ENCODE data around the gene TPSB2. TPM values are rescaled to one million over a fixed set of nuclear protein-coding genes. Genes with fewer than 3 reads are reported as not detected.
"Not testable (repeated sequence)": the region's sequence is repeated elsewhere in the genome, so short reads cannot be mapped to it uniquely, and the experiment has no call there.

TPSB2 gene
- total and polyA plus RNA-seq, 5 donors from 2014 or later: not detected

- ATAC-seq (ENCODE audit: low read depth in 2 of 2): no peak
- peaks cover 0 to 3% (median 0%) of the 10 kb centered on the region in 7 donors for H3K9me3 Mint-ChIP-seq
- no peak overlapping the region for H3K27ac Mint-ChIP-seq
- H3K36me3 Mint-ChIP-seq: no peaks in the 10 kb centered on the region
- Histone ChIP-seq H3K9me3 (ENCODE audit: control insufficient read depth in 2 of 2, low read length in 2 of 2) (no peaks in the 10 kb centered on the region), H3K4me1 (ENCODE audit: control insufficient read depth, insufficient read depth, low read length, poor library complexity, severe bottlenecking) (peaks cover 8% of the 10 kb centered on the region), H3K36me3 (ENCODE audit: control insufficient read depth, insufficient read depth, low read length) (no peaks in the 10 kb centered on the region), H3K4me3 (ENCODE audit: low read depth, low read length) (no peak overlapping the region), H3K27me3 (ENCODE audit: control insufficient read depth, insufficient read depth, low read length) (no peaks in the 10 kb centered on the region), H3K27ac (ENCODE audit: insufficient read depth, low read length, poor library complexity, severe bottlenecking) (no peak overlapping the region)
- no peak for DNase-seq
- peaks cover 0 to 7% (median 1%) of the 10 kb centered on the region in 4 donors for H3K4me1 Mint-ChIP-seq
- no peak overlapping the region for H3K4me3 Mint-ChIP-seq
- peaks cover 10% of the 10 kb centered on the region for H3K27me3 Mint-ChIP-seq
These were observed 29.7 kb upstream of the TPSB2 start for GRCh38 chr16:1259760-1260068.

GRCh38 chr16:1258906-1259759 is 29.1 kb upstream of the TPSB2 start:
- H3K36me3 ChIP-seq (ENCODE audit: control insufficient read depth, insufficient read depth, low read length): no peaks in the 10 kb centered on the region
- Mint-ChIP-seq H3K27ac (peak overlapping the region in 1 of 3 donors; percentile 20), H3K36me3 (no peaks in the 10 kb centered on the region), H3K27me3 (peaks cover 10% of the 10 kb centered on the region), H3K9me3 (peaks cover 0 to under 1% (median 0%) of the 10 kb centered on the region in 7 donors), H3K4me1 (peaks cover 0 to 7% (median 1%) of the 10 kb centered on the region in 4 donors), H3K4me3 (peak overlapping the region in 3 of 4 donors; percentile 31 to 73 (median 53))
- H3K4me3 ChIP-seq (ENCODE audit: low read depth, low read length): no peak overlapping the region
- peaks cover 8% of the 10 kb centered on the region for H3K4me1 ChIP-seq (ENCODE audit: control insufficient read depth, insufficient read depth, low read length, poor library complexity, severe bottlenecking)
- no peaks in the 10 kb centered on the region for H3K9me3 ChIP-seq (ENCODE audit: control insufficient read depth in 2 of 2, low read length in 2 of 2)
- DNase-seq (peak in 1 of 3 donors; percentile 12), ATAC-seq (ENCODE audit: low read depth in 2 of 2) (no peak)
- no peak overlapping the region for H3K27ac ChIP-seq (ENCODE audit: insufficient read depth, low read length, poor library complexity, severe bottlenecking)
- H3K27me3 ChIP-seq (ENCODE audit: control insufficient read depth, insufficient read depth, low read length): no peaks in the 10 kb centered on the region

- Histone ChIP-seq H3K36me3 (ENCODE audit: control insufficient read depth, insufficient read depth, low read length) (no peaks in the 10 kb centered on the region), H3K4me3 (ENCODE audit: low read depth, low read length) (no peak overlapping the region), H3K9me3 (ENCODE audit: control insufficient read depth in 2 of 2, low read length in 2 of 2) (no peaks in the 10 kb centered on the region), H3K27me3 (ENCODE audit: control insufficient read depth, insufficient read depth, low read length) (no peaks in the 10 kb centered on the region), H3K4me1 (ENCODE audit: control insufficient read depth, insufficient read depth, low read length, poor library complexity, severe bottlenecking) (peaks cover 8% of the 10 kb centered on the region), H3K27ac (ENCODE audit: insufficient read depth, low read length, poor library complexity, severe bottlenecking) (no peak overlapping the region)
- Mint-ChIP-seq H3K4me3 (no peak overlapping the region), H3K27ac (peak overlapping the region in 1 of 3 donors; percentile 43), H3K4me1 (peaks cover 0 to 7% (median 1%) of the 10 kb centered on the region in 4 donors), H3K9me3 (no peaks in the 10 kb centered on the region), H3K36me3 (no peaks in the 10 kb centered on the region), H3K27me3 (peaks cover 10% of the 10 kb centered on the region)
- no peak for DNase-seq
- no peak for ATAC-seq (ENCODE audit: low read depth in 2 of 2)
These were observed 28.2 kb upstream of the TPSB2 start for GRCh38 chr16:1258225-1258600.

GRCh38 chr16:1257561-1258224 is 27.7 kb upstream of the TPSB2 start:
- H3K4me1 ChIP-seq (ENCODE audit: control insufficient read depth, insufficient read depth, low read length, poor library complexity, severe bottlenecking): peaks cover 8% of the 10 kb centered on the region
- H3K4me3 ChIP-seq (ENCODE audit: low read depth, low read length): no peak overlapping the region
- Mint-ChIP-seq H3K27me3 (peaks cover 10% of the 10 kb centered on the region), H3K36me3 (no peaks in the 10 kb centered on the region), H3K4me1 (peaks cover 0 to 7% (median 1%) of the 10 kb centered on the region in 4 donors), H3K9me3 (no peaks in the 10 kb centered on the region), H3K4me3 (no peak overlapping the region), H3K27ac (no peak overlapping the region)
- no peaks in the 10 kb centered on the region for H3K27me3 ChIP-seq (ENCODE audit: control insufficient read depth, insufficient read depth, low read length)
- no peaks in the 10 kb centered on the region for H3K9me3 ChIP-seq (ENCODE audit: control insufficient read depth in 2 of 2, low read length in 2 of 2)
- H3K27ac ChIP-seq (ENCODE audit: insufficient read depth, low read length, poor library complexity, severe bottlenecking): no peak overlapping the region
- DNase-seq (no peak), ATAC-seq (ENCODE audit: low read depth in 2 of 2) (no peak)
- H3K36me3 ChIP-seq (ENCODE audit: control insufficient read depth, insufficient read depth, low read length): no peaks in the 10 kb centered on the region

- Histone ChIP-seq H3K36me3 (ENCODE audit: control insufficient read depth, insufficient read depth, low read length) (no peaks in the 10 kb centered on the region), H3K9me3 (ENCODE audit: control insufficient read depth in 2 of 2, low read length in 2 of 2) (no peaks in the 10 kb centered on the region), H3K27me3 (ENCODE audit: control insufficient read depth, insufficient read depth, low read length) (no peaks in the 10 kb centered on the region), H3K4me1 (ENCODE audit: control insufficient read depth, insufficient read depth, low read length, poor library complexity, severe bottlenecking) (peaks cover 8% of the 10 kb centered on the region), H3K4me3 (ENCODE audit: low read depth, low read length) (no peak overlapping the region), H3K27ac (ENCODE audit: insufficient read depth, low read length, poor library complexity, severe bottlenecking) (no peak overlapping the region)
- DNase-seq: no peak
- Mint-ChIP-seq H3K27me3 (peaks cover 10% of the 10 kb centered on the region), H3K4me3 (no peak overlapping the region), H3K36me3 (no peaks in the 10 kb centered on the region), H3K4me1 (peaks cover 0 to 7% (median 1%) of the 10 kb centered on the region in 4 donors), H3K9me3 (no peaks in the 10 kb centered on the region), H3K27ac (no peak overlapping the region)
- ATAC-seq (ENCODE audit: low read depth in 2 of 2): no peak
These were observed 26.9 kb upstream of the TPSB2 start for GRCh38 chr16:1256874-1257322.

GRCh38 chr16:1256296-1256873 is 26.4 kb upstream of the TPSB2 start:
- not testable (repeated sequence) for H3K4me3 ChIP-seq (ENCODE audit: low read depth, low read length); DNase-seq; H3K27ac Mint-ChIP-seq; H3K9me3 Mint-ChIP-seq; H3K4me1 ChIP-seq (ENCODE audit: control insufficient read depth, insufficient read depth, low read length, poor library complexity, severe bottlenecking); H3K27ac ChIP-seq (ENCODE audit: insufficient read depth, low read length, poor library complexity, severe bottlenecking); H3K27me3 ChIP-seq (ENCODE audit: control insufficient read depth, insufficient read depth, low read length); H3K36me3 ChIP-seq (ENCODE audit: control insufficient read depth, insufficient read depth, low read length); H3K9me3 ChIP-seq (ENCODE audit: control insufficient read depth in 2 of 2, low read length in 2 of 2); H3K4me3 Mint-ChIP-seq; ATAC-seq (ENCODE audit: low read depth in 2 of 2); H3K36me3 Mint-ChIP-seq; H3K4me1 Mint-ChIP-seq
- peaks cover 10% of the 10 kb centered on the region for H3K27me3 Mint-ChIP-seq

GRCh38 chr16:1255276-1256122 is 25.5 kb upstream of the TPSB2 start, which contains the start of gene TPSD1:
Gene TPSD1, plus strand, starts transcription at chr16:1256069. Its CDS starts 212 bp downstream, at chr16:1256281.
- not testable (repeated sequence) for H3K4me3 ChIP-seq (ENCODE audit: low read depth, low read length); H3K36me3 ChIP-seq (ENCODE audit: control insufficient read depth, insufficient read depth, low read length); H3K27me3 ChIP-seq (ENCODE audit: control insufficient read depth, insufficient read depth, low read length); H3K36me3 Mint-ChIP-seq; DNase-seq; H3K27me3 Mint-ChIP-seq; H3K9me3 ChIP-seq (ENCODE audit: control insufficient read depth in 2 of 2, low read length in 2 of 2); H3K27ac Mint-ChIP-seq; H3K9me3 Mint-ChIP-seq; H3K4me3 Mint-ChIP-seq; H3K27ac ChIP-seq (ENCODE audit: insufficient read depth, low read length, poor library complexity, severe bottlenecking); H3K4me1 Mint-ChIP-seq; H3K4me1 ChIP-seq (ENCODE audit: control insufficient read depth, insufficient read depth, low read length, poor library complexity, severe bottlenecking)
- ATAC-seq (ENCODE audit: low read depth in 2 of 2): peak in 1 of 2 donors; percentile 11
